Measurements from ENCODE around the gene STX18. TPM values are rescaled to one million over a fixed set of nuclear protein-coding genes. Genes with fewer than 3 reads are reported as not detected.

Gene STX18
- total RNA-seq, 4 donors from 2014 or later, result 9.2 to 56.9 (median 42.1) TPM

- TF ChIP-seq POLR2A (IDR thresholded peaks at IDR 0.05) (no peak), EP300 (IDR thresholded peaks at IDR 0.05; ENCODE audit: low read depth) (no peak), CTCF (IDR thresholded peaks at IDR 0.05) (no peak), POLR2AphosphoS5 (IDR thresholded peaks at IDR 0.05) (no peak)
- WGBS, 2 donors (ENCODE audit: low coverage in 1 of 2), result 94 to 100% methylated on average over 1 to 11 of the region's 11 CpGs
- Histone ChIP-seq H3K9me3 (no peaks in the 10 kb centered on the region), H3K36me3 (peaks cover 0 to 48% (median 12%) of the 10 kb centered on the region in 4 donors), H3K27me3 (no peaks in the 10 kb centered on the region), H3K4me3 (no peak overlapping the region), H3K4me1 (no peaks in the 10 kb centered on the region), H3K27ac (no peak overlapping the region)
- intact Hi-C loops (cut with DNase I; ENCODE audit: low total_unique reads), result no loop called here
- in situ Hi-C loops (cut with MboI; ENCODE audit: low pct_ligation_motif_present in 1 of 4, low pct_unique_long_range_greater_than_20kb in 1 of 4, low sequenced_read_pairs in 3 of 4), result no loop called here
- DNase-seq, result no peak
These were observed 120.5 kb downstream of the STX18 start for GRCh38 chr4:4421356-4421755.

DNA sequence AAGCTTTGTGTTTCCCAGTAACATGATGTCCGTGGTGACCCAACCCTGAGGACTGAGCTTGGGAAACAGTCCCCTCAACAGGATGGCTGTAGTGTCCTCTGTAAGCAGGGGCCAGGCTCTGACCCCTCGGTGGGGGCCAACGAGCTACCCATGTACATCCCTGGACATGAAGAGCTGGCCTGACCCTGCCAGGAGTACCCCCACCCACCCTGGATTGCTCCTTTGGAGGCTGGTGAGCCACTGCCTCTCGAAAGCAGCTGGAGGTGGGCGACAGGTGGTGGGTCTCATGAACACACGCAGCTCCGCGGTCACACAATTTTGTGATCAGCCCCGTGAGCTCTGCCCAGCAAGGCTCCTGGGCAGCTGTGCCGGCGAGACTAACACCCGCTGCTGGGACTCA, 121.4 kb downstream of the STX18 start:
- H3K36me3 ChIP-seq, result peaks cover 0 to 48% (median 11%) of the 10 kb centered on the region in 4 donors
- no peak for DNase-seq
- no peaks in the 10 kb centered on the region for H3K4me1 ChIP-seq
- no peaks in the 10 kb centered on the region for H3K27me3 ChIP-seq
- no peak for TF ChIP-seq POLR2AphosphoS5 (IDR thresholded peaks at IDR 0.05)
- TF ChIP-seq POLR2A (IDR thresholded peaks at IDR 0.05), result no peak
- TF ChIP-seq EP300 (IDR thresholded peaks at IDR 0.05; ENCODE audit: low read depth), result no peak
- no peak for TF ChIP-seq CTCF (IDR thresholded peaks at IDR 0.05)
- 95% methylated on average over 12 of the region's 12 CpGs; no CpG with 5 or more reads in 1 of the 2 donors for WGBS, 2 donors (ENCODE audit: low coverage in 1 of 2)
- H3K4me3 ChIP-seq, result no peak overlapping the region
- in situ Hi-C loops (cut with MboI; ENCODE audit: low pct_ligation_motif_present in 1 of 4, low pct_unique_long_range_greater_than_20kb in 1 of 4, low sequenced_read_pairs in 3 of 4) (no loop called here), intact Hi-C loops (cut with DNase I; ENCODE audit: low total_unique reads) (no loop called here)
- no peaks in the 10 kb centered on the region for H3K9me3 ChIP-seq
- H3K27ac ChIP-seq, result no peak overlapping the region

GRCh38 chr4:4419896-4420295, 122.0 kb downstream of the STX18 start:
- 94 to 100% methylated on average over 1 to 12 of the region's 12 CpGs for WGBS, 2 donors (ENCODE audit: low coverage in 1 of 2)
- Histone ChIP-seq H3K27me3 (no peaks in the 10 kb centered on the region), H3K9me3 (no peaks in the 10 kb centered on the region), H3K36me3 (peaks cover 0 to 43% (median 9%) of the 10 kb centered on the region in 4 donors), H3K27ac (no peak overlapping the region), H3K4me1 (no peaks in the 10 kb centered on the region), H3K4me3 (no peak overlapping the region)
- no peak for TF ChIP-seq POLR2A (IDR thresholded peaks at IDR 0.05)
- TF ChIP-seq EP300 (IDR thresholded peaks at IDR 0.05; ENCODE audit: low read depth), result no peak
- TF ChIP-seq POLR2AphosphoS5 (IDR thresholded peaks at IDR 0.05), result no peak
- no peak for TF ChIP-seq CTCF (IDR thresholded peaks at IDR 0.05)
- intact Hi-C loops (cut with DNase I; ENCODE audit: low total_unique reads), result no loop called here
- no peak for DNase-seq
- in situ Hi-C loops (cut with MboI; ENCODE audit: low pct_ligation_motif_present in 1 of 4, low pct_unique_long_range_greater_than_20kb in 1 of 4, low sequenced_read_pairs in 3 of 4), result no loop called here

DNA sequence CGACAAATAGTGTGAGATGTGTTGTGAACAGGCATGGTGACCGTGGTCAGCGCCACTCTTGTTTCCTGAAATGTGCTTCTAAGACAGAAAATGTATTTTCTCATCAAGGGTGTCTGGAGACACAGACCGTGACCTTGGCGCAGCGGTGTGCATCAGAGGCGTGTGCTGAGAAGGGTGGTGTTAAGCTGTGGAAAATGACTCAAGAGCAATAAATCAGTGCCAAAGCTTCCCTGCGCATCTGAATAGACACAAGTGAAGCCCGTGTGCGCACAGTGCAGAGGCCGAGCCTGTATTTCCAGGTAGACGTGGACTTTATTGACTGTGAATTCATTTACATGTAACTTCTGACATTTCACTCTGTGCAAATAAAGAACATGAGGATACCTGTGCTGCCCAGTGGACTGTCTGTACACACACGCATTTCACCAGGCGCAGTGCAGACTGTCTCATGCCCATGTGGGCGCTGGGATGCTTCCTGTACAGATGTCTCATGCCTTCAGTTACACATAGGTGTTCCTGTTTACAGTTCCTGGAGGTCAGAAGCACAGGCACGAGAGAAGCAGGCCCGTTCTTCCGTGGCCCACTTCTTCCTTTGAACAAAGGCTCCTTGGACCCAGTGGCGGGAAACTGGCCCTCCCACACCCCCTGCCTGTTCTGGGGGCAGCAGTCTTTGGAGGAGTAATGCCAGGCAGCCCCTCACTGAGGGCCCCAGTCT, 123.0 kb downstream of the STX18 start:
- DNase-seq, result no peak
- intact Hi-C loops (cut with DNase I; ENCODE audit: low total_unique reads) (no loop called here), in situ Hi-C loops (cut with MboI; ENCODE audit: low pct_ligation_motif_present in 1 of 4, low pct_unique_long_range_greater_than_20kb in 1 of 4, low sequenced_read_pairs in 3 of 4) (no loop called here)
- H3K9me3 ChIP-seq, result no peaks in the 10 kb centered on the region
- TF ChIP-seq POLR2A (IDR thresholded peaks at IDR 0.05), result no peak
- no peak for TF ChIP-seq CTCF (IDR thresholded peaks at IDR 0.05)
- TF ChIP-seq EP300 (IDR thresholded peaks at IDR 0.05; ENCODE audit: low read depth), result no peak
- TF ChIP-seq POLR2AphosphoS5 (IDR thresholded peaks at IDR 0.05), result no peak
- peaks cover 0 to 40% (median 8%) of the 10 kb centered on the region in 4 donors for H3K36me3 ChIP-seq
- H3K4me3 ChIP-seq, result no peak overlapping the region
- WGBS, 2 donors (ENCODE audit: low coverage in 1 of 2), result 82 to 89% methylated on average over 6 to 19 of the region's 19 CpGs
- no peak overlapping the region for H3K27ac ChIP-seq
- H3K27me3 ChIP-seq, result no peaks in the 10 kb centered on the region
- H3K4me1 ChIP-seq, result no peaks in the 10 kb centered on the region
